Ishikawa (cell line): ENCODE results near the gene GNAT2.

Experiments
- CREB1 ChIP-seq: IDR thresholded peaks from 2 replicates; pipeline ENCODE4 v1.6.1; 2012; ENCODE audit warnings: low read depth
- NFIC ChIP-seq: IDR thresholded peaks from 2 replicates; pipeline ENCODE4 v1.6.1; 2012

GRCh38 chr1:109667452-109668122 is 48.2 kb upstream of the GNAT2 start, which contains the start of gene GSTM2:
- TF ChIP-seq NFIC, result no peak
- TF ChIP-seq CREB1, result no peak
